ENCODE measurements around the gene CCDC47.

- TF ChIP-seq CTCF (conservative IDR thresholded peaks at IDR 0.05; ENCODE audit: low read depth in 2 of 2) (no peak), ETS1 (IDR thresholded peaks at IDR 0.05) (no peak), CREB1 (CRISPR knock-in tag; IDR thresholded peaks at IDR 0.05; ENCODE audit: low read depth) (no peak), POLR2AphosphoS5 (IDR thresholded peaks at IDR 0.05; ENCODE audit: low read depth) (no peak), EZH2 (IDR thresholded peaks at IDR 0.05; ENCODE audit: low read depth, unreplicated experiment) (no peak), STAT1 (IDR thresholded peaks at IDR 0.05; ENCODE audit: unreplicated experiment) (no peak), EZH2phosphoT487 (IDR thresholded peaks at IDR 0.05; ENCODE audit: unreplicated experiment) (no peak), JUNB (IDR thresholded peaks at IDR 0.05; ENCODE audit: unreplicated experiment) (no peak), NANOG (IDR thresholded peaks at IDR 0.05; ENCODE audit: borderline replicate concordance) (no peak), ZNF331 (CRISPR knock-in tag; IDR thresholded peaks at IDR 0.05; ENCODE audit: low read depth) (no peak), ZNF114 (CRISPR knock-in tag; IDR thresholded peaks at IDR 0.05) (no peak), REST (IDR thresholded peaks at IDR 0.05; ENCODE audit: unreplicated experiment) (no peak)
Observed at GRCh38 chr17:63821804-63822203, 48.4 kb upstream of the CCDC47 start.

Measured in GM23338 (cell line).